Renal cortical epithelial cell (primary cell): ENCODE results near the gene GPR150. TPM values are rescaled to one million over a fixed set of nuclear protein-coding genes. Genes with fewer than 3 reads are reported as not detected.
"Not testable (repeated sequence)": the region's sequence is repeated elsewhere in the genome, so short reads cannot be mapped to it uniquely, and the experiment has no call there.

ENCODE experiments used
- DNase-seq: peaks from one replicate; pipeline ENCODE4 v3.0.0-alpha.2; 2011; ENCODE audit warnings: low read depth
- total RNA-seq: library from RNA; depleted of rRNA; stranded (reverse); fragments of >200 nt; gene quantifications from 2 replicates; pipeline ENCODE4 v1.2.3, GENCODE V29; 2014

GPR150 gene
- total RNA-seq, 1 donor from 2014 or later, result not detected

DNA sequence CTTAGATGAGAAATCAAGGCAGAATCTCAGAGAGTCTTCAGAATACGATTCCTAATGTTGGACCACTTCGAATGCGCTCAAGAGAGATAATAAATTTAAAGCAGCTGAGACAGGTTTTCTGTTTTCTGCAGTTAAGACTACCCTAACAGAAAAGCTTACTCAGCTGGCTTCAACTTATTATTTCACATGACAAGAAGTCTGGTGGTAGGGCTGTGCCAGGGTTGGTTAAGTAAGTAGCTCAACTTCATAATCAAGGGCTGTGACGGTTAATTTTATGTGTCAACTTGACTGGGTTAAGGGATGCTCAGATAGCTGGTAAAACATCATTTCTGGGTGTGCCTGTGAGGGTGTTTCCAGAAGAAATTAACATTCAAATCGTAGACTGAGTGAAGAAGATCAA, 3.8 kb downstream of the GPR150 start:
- DNase-seq, result no peak

DNA sequence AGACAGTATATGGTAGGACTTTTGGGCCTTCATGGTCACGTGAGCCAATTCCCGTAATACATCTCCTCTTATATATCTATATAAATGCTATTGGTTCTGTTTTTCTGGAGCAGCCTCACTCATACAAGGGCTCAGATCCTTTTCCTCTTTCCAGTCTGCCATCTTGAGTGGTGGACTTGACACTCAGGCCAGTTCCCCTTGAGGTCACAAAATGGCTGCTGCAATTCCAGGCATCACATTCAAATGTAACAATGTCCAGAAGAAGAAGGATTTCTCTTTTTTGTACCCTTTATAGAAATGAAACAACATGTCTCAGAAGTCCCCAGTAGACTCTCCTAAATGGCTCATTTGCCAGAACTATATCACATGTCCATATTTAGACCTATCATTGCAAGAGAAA, 4.5 kb downstream of the GPR150 start:
- no peak for DNase-seq

DNA sequence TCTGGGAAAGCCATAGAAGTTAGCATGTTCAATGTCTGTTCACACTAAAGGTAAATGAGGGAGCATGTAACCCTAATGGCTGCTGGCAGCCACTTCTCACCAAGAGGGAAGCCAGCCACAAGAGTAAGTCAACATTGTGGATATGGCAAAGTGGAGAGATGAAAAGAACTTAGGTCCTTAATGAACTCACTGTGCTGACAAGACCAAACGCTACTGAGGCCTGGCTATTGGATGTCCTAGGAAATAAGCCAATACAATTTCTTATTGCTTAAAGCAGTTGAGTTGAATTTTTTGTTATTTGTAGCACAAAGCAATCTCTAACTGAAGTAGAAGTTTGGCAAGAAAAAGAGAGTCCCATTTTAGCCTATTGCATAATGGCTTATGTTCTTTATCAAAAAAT, 6.8 kb downstream of the GPR150 start:
- no peak for DNase-seq

DNA sequence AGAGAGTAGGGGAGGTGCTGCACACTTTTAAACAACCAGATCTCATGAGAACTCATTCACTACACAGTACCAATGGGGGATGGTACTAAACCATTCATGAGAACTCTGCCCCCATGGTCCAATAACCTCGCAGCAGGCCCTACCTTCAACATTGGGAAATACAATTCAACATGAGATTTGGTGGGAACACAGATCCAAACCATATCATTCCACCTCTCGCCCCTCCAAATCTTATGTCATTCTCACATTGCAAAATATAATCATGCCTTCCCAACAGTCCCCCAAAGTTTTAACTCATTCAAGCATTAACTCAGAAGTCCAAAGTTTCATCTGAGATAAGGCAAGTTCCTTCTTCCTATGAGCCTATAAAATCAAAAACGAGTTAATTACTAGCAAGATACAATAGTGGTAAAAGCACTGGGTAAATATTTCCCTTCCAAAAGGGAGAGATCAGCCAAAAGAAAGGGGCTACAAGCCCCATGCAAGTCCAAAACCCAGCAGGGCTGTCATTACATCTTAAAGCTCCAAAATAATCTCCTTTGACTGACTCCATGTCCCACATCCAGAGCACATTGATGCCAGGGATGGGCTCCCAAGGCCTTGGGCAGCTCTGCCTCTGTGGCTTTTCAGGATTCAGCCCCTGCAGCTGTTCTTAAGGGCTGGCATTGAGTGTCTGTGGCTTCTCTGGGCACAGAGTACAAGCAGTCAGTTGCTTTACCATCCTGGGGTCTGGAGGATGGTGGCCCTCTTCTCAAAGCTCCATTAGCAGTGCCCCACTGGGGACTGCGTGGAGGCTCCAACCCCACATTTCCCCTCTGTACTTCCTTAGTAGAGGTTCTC, 8.3 kb downstream of the GPR150 start:
- DNase-seq, result no peak

DNA sequence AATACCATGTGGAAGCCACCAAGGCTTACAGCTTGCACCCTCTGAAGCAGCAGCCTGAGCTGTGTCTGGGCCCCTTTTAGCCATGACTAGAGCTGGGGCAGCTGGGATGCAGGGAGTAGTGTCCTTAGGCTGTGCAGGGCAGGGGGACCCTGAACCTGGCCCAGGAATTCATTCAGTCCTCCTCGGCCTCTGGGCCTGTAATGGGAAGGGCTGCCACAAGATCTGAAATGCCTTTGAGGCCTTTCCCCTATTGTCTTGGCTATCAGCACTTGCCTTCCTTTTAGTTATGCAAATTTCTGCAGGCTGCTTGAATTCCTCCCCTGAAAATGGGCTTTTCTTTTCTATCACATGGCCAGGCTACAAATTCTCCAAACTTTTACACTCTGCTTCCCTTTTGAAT, 9.0 kb downstream of the GPR150 start:
- DNase-seq, result no peak

DNA sequence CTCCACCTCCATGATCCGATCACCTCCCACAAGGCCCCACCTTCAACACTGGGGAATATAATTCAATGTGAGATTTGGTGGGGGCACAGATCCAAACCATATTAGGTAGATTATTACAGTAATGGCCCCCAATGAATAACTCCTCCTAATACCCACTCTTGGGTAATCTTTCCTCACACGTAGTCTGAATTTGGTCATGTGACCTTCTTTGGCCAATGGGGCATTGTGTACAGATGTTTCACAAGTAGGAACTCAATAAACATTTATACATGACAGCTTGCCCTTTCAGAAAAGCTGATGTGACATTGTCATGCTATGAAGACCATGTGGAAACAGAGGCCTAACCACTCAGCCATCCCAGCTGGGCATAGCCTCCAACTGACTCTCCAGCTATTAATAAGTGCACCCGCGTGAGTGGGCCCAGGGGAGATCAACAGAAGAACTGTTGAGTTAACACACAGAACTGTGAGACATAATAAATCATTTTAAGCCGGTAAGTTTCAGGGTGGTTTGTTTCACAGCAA, 10.6 kb downstream of the GPR150 start:
- no peak for DNase-seq

DNA sequence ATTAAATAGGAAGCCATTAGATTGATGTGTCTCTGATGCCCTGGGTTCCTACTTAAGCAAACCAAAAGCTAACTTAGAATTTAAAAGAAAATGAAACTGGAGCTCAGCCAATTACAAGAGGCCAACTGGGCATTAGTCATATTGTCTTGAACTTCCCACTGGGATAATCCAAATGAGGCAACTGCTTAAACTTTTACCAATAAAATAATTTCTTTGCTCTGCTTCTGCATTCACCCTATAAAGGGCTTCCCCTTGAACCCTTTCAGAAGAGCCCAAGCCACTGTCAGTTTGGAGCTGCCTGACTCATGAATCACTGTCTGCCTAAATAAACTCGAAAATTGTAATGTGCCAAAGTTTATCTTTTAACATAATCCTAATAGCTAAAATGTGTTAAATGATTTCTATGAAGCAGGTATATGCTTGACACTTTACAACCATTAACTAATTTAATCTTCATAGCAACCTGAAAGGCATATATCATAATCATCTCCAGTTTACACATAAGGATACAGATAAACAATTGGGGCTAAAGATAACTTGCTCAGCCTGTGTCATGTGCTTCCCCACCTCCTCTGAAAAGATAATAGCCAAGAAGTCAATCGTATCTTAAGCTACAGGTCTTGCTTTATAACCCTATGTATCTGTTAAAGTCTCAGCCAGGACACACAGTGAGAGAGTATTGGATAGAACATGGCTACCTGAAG, 11.5 kb downstream of the GPR150 start:
- DNase-seq, result peak; percentile 90

DNA sequence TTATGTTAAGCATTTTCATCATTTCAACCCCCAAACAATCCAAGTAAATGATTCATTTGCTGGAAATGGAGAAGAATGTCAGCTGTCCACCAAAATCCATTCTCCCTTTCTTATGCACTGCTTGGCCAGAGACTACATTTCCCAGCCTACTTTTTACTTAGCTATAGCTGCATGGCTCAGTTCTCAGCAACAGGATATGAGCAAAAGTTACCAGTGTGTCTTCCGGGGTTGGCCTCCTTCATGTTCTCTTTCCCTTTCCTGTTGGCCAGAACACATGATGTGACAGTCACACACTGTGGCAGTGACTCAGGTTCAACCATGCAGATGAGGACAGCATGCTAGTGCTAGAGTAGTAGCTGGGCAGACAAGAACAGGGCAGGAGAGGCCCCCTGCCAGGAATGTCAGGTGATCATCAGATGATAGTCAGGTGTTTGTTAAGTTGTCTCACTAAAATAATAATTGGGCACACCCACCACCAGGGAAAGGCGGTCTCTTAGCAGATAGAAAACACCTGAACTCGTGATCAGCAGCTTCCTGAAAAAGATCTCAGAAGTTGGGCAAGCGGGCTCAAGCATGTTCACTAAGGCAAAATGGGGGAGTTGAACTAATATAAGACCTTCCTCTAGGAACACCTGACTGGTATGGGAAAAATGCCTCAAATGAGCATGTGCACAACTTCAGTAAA, 12.2 kb downstream of the GPR150 start:
- peak; percentile 70 for DNase-seq

DNA sequence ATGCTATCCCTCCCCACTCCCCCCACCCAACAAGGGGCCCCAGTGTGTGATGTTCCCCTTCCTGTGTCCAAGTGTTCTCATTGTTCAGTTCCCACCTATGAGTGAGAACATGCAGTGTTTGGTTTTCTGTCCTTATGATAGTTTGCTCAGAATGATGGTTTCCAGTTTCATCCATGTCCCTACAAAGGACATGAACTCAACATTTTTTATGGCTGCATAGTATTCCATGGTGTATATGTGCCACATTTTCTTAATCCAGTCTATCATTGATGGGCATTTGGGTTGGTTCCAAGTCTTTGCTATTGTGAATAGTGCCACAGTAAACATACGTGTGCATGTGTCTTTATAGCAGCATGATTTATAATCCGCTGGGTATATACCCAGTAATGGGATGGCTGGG, 13.1 kb downstream of the GPR150 start:
- not testable (repeated sequence) for DNase-seq

DNA sequence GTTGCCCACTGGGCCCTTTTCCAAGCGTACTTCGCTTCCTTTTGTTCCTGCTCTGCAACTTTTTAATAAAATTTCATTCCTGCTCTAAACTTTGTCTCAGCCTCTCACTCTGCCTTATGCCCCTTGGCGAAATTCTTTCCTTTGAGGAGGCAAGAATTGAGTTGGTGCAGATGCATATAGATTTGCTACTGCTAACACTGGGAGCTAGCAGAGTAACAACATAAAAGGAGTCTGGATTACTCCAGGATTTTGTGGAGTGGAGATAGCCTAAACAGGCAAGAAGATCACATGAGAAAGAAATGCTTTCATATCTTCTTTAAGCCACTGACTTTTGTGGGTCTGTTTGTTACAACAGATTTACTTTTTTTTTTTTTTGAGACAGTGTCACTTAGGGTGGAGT, 13.8 kb downstream of the GPR150 start:
- DNase-seq, result no peak

DNA sequence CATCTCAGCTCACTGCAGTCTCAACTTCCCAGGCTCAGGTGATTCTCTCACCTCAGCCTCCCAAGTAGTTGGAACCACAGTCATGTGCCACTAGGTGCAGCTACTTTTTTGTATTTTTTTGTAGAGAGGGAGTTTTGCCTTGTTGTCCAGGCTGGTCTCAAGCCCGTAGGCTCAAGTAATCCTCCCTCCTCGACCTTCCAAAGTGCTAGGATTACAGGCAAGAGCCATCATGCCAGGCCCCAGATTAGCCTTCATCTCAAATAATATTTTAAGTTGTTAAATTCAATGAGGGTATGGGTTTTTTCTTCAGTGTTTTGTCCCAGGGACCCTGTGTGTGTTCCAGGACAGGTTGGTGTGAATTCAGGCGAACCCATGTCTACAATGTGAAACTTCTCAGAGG, 14.2 kb downstream of the GPR150 start:
- no peak for DNase-seq

DNA sequence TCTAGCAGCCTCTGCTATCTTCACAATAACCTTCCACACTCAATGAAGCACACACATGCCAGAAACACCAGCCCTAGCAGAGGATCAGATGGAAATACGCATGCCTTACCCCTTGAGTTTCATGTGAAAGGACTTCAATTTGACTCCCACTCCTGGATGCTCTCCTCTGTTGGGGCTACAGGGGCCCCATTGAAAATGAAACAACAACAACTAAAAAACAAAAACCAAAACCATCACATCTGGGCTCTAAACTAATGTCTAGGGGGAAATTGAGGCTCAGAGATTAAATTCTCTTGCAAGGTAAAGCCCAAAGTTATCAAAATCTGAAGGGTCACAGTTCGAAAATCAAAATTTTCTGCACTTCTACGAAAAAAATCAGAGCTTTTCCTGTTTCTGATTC, 18.7 kb downstream of the GPR150 start:
- no peak for DNase-seq

DNA sequence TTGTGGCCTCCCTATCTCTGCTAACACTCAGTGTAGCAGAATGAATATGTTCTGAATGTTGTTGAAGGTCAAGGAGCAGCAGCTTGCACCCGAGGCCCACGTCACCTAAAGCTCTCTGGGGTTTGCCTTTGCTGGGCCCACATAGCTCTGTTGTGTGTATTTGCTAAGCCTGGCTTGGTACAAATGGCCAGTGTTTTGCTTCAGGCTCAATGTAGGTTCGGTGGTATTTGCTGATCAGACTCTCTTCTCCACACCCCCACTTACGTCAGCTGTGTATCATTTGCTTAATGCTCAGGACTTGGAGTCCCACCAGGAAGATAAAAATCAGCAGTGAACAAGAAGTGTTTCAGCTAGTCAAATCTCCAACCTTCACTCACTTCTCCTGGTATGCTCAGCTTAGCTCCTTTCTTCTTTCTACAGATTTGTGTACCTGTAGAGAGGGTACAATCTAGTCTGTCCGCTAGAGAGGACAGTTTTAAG, 21.9 kb downstream of the GPR150 start:
- peak; percentile 18 for DNase-seq

DNA sequence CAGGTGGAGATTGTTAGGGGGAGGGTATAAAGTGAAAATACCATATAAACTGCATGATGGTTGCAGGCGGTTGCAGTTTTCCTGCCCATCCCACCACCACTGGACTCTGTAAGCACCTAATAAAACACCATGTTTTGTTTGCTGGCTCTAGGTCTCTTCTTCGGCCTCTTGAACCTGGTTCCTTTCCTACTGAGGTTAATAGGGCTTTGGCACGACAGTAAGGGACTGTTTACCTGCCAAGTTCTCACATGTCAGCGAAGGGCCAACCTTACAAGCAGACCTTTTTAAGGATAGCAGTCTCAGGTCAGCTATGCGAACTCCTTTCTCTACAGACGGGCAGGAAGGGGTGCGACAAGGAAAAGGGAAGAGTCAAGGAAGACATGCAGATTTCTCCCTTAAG, 23.3 kb downstream of the GPR150 start:
- no peak for DNase-seq

DNA sequence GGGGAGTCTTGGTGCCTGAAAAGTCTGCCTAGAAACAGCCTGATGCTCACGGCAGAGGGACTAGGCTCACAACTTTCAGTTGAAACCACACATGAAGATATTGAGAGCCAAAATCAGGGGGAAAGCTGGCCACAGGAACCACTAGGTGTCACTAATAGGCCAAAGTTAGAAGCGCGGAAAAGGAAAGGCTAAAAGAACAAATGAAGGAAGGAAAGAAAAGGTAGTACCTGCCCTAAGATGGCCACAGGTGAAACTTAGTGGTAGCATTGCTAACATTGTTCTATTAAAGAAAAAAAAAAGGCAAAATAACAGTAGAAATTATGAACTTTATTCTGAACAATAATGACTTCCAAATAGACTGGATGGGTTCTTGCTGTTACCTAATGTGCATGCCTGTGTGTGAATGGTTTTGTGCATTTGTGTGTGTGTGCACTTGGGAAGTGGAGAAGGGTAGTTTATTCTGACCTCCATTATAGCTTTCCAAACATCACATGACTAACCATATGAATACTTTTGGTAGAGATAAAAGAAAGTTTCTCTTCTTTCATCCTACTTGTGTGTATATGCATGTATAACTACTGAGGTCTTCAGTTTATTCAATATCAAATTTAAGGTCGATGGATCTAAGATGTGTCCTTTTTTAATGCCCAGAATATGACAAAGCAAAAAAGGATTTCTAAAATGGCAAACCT, 24.6 kb downstream of the GPR150 start:
- peak; percentile 59 for DNase-seq

DNA sequence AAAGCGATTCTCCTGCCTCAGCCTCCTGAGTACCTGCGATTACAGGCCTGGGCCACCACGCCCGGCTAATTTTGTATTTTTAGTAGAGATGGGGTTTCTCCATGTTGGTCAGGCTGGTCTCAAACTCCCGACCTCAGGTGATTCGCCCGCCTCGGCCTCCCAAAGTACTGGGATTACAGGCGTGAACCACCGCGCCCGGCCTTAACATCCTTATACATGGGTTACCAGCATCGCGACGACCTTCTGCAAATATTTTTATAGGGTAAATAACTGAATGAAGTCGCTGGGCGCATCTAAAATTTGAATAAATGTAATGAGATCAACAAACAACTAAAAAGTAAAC, 26.3 kb downstream of the GPR150 start:
- not testable (repeated sequence) for DNase-seq

DNA sequence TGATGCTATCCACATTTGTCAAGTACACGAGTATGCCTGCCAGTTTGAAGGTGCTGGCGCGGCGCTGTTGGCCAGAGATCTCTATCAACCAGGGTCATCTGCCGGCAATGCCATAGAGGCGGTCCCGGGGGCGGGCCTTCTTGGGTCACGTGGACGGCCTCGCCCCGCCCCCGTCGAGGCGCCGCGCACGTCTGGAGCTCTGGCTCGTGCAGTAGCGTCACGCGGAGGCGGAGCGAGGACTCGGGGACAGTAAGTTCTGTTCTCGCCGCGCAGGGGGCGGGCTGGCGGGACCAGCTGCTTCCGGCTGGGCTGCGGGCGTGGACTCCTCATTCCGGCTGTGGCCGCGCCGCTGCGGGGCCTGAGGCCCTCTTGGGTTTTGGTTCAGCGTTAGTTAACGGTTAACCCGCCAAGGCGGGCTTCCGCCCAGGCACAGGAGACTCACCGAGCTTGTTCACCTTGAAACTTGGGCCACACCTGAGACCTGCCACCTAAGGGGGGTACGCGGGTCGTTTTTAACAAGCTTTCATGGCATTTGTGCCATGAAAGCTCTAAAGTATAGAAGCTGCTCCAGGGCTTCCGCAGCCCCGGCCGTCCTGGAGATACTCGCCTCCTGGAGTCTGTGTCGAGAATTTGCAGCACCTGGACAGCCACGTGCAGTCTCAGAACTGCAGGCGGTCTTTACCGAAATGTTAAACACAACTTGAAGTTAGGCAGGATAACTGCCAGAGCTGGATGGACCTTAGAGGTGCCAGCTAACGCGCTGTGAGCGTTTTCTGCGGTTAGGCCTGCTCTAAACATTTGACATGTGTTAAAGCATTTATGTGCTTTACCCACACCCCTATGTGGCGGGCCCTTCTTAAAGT, 26.9 kb downstream of the GPR150 start, which contains the start of gene RFESD:
RFESD (plus strand) TSS at position 209 of the 863 bp plus-strand sequence. CDS start 5,495 bp downstream, outside the sequence.
- DNase-seq, result peak; percentile 88

DNA sequence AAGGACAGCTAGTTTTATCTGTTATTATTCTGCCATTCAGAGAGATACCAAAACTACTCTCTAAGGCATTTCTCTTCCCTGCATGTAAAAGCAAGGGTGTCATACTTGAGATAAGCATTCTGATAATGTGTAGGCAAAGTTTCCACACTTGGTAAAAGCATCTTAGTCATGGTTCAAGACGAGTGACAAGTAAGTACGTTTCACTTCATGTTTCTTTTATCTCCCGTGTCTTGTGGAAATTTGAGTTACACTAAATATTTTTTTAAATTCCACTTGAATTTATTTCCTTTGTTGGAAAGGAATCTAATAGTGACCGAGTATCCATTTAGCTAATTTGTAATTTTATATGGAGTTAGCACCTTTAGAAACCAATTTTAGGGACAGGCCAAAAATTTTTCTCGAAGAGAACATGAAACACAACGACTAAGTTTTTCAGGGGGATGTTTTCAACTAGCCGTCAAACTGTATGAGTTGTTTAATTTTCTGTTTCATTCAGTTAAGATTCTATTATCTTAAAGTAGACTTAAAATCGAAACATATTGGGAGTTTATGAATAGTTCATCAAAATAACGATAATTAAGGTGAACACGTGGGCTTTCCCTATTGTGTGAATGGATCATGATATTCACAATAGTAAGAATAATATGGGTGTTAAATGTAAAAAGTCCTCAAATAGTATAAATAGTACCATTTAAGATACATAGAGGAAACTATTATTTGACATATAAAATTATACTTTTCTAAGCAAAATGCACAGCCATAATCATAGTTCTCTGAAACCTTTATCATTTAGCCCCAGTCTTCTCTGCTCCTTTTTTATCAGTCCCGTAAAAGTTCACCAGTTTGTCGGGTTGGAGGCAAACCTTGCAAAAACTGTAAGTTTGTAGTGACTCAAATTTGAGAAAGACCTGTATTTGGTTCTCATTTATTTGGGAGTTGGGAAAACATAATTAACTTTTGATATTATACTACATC, 28.3 kb downstream of the GPR150 start:
- DNase-seq, result no peak

DNA sequence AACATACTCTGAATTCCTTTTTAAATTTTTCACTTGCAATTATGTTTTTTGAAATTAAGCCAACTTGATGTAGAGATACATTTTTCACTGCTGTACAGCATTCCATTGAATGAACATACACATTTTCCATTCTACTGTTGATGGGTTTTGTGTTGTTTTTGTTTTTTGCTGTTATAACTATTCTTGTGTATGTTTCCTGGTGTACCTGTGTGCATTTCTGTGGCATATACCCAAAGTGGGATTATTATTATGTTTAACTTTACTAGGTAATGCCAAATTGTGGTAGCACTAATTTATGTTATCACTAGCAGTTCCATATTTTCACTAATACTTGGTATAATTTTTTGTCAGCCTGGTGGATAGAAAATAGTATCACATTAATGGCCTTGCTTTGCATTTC, 29.4 kb downstream of the GPR150 start:
- DNase-seq, result no peak
